LoVo (cell line): Measurements from ENCODE around the gene FZD4.
A peak's percentile ranks its signal among the peaks of the same experiment; 100 is the strongest.
"Not testable (repeated sequence)": the region's sequence is repeated elsewhere in the genome, so short reads cannot be mapped to it uniquely, and the experiment has no call there.

ENCODE experiments used
- DNase-seq: peaks from one replicate; pipeline ENCODE4 v3.0.0-alpha.2; 2016; ENCODE audit warnings: low spot score

FZD4 gene

DNA sequence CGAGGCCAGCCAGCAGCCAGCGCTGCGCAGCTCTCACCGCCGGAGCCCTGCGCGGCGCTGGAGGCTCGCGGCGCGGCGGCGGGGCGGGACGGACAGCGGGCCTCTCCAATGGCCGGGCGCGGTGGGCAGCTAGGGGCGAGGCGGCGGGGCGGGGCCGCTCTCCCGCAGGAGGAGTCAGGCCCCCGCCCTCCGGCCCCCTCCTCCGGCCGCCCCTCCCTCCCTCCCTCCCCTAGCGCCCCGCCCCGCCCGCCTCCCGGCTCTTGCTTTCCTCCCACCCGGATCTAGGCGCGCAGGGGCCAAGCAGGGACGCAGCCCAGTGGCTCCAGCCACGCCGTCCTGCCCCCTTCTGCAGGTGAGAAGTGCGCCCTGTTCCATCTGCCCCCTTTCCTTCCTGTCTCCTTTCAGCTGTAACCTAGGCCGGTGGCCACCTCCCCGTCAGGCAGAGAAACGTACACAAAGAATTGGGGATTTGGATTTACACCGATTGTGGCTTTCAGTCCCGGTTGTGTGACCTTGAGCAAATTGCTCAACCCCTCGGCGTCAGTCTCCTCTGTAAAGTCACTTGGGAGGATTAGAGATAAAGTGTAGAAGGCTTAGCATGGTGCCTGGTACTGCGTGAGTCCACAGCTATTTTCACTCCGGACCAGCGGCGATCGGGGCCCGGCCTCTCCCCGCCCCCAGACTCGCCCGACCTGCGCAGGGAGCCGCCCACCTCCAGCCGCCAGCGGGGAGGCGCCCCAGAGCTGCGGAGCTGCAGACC lies at the start of gene FZD4:
Gene FZD4 (minus strand): TSS at position 35 of the 760 bp plus-strand sequence. CDS start 310 bp downstream, outside the sequence.
- DNase-seq = peak; percentile 90

DNA sequence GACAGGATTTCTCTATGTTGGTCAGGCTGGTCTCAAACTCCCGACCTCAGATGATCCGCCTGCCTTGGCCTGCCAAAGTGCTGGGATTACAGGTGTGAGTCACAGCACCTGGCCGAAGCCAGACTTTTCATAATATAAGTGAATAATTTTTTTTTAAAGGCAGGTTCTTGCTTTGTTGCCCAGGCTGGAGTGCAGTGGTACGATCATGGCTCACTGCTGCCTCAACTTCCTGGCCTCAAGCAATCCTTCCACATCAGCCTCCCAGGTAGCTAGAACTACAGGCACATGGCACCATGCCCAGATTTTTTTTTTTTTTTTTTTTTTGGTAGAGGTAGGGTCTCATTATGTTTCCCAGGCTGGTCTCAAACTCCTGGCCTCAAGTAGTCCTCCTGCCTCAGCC lies 49.1 kb upstream of the FZD4 start:
- not testable (repeated sequence) for DNase-seq

GRCh38 chr11:87002918-87003317 lies 47.7 kb upstream of the FZD4 start:
- DNase-seq = no peak

DNA sequence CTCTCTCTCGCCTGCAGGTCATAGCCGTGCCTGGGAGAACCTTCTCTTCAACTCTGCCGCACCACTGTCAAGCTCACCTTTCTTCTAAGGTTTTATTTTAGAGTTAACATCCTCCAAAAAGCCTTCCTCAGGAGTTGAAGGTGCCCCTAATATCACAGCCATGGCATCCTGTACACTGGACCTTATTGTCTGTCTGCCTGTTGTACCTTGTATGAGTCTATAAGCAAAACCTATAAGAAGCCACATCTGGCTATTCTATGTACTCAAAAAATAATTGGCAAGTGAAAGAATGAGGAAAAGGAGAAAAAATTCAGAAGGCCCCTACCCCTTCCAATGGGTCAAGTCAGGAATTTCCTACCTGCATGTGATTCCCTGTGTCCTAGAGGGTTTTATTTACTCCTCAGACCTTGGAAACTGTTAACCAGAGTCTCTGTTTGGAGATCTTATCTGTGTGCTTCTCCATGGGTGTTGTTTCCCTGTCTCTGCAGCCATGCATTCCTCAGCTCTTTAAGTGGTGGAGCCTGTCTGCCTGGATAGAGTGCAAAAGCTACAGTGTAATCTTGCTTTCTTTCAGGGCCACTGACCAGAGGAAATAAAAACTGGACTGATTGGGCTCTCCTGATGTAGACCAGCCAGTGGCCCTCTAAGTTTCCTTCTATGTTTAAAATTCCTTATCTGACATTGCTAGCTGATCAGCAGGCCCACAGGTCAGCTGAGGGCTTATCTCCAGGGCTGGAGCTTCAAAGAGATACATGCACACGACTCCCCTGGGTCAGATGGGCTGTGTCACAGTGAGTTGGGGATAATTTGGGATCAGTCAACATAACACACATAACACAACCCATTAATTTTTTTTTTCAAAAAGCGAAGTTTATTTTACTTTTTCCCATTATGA lies 44.9 kb upstream of the FZD4 start:
- DNase-seq = peak; percentile 18

DNA sequence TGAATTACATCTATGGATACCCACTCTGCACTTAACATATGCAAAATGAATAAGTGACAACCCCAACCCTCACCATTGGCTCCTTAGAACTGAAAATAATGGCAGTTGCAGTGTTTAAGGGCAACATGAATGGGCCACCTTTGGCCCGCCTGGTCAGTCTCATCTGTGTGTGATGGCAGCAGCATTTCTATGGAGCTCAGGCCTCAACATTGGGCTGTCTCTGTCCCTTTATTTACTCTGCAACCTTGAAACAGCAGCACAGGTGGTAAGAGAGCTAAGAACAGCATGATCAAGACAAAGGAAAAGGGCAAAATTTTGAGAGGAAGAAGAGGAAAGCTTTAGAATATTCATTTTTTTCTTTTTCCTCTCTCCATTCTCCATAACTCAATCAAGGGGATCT lies 44.2 kb upstream of the FZD4 start:
- DNase-seq = no peak

DNA sequence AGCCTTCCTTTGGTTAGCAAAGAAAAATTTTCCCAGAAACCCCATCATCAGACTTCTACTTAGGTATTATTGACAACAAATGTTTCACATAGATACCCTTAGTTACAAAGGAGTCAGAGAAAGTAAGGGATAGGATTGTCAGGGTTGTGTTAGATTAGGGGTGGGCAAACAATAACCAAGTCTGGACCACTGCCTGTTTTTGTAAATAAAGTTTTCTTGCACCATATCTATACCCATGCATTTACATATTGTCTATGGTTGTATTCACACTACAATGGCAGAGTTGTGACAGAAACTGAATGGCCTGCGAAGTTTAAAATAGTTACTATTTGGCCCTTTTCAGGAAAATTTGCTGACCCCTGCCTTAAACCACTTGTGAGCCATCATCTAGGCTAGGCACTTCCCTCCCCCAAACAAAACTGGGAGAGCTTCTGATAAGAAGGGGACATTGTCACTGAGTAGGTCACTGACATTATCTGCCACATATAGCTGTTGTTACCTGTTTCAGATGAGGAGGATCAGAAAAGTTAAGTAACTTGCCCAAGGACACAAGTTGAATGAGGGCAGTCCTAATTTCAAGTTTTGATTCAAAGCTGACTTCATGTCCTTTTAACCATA lies 41.9 kb upstream of the FZD4 start:
- DNase-seq = no peak

DNA sequence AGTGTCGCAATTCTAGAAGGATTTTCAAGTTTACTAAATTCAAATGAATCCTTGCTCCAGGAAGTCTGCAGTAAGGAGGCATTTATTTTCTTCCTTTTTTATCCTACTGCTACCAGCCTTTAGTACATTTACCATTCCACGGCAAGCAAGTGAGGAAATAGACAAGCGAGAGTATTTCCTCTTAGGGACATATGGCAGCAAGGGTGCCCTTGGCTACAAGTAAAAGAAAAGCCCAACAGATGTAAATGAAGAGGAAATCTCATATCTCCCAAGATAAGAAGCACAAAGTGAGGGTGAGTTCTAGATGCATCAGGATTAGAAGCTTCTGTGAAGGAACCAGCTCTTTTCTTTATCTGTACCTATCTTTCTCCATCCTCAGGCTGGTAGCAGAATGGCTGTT lies 37.8 kb upstream of the FZD4 start:
- no peak for DNase-seq

GRCh38 chr11:86992340-86992739 lies 37.1 kb upstream of the FZD4 start:
- DNase-seq = not testable (repeated sequence)

GRCh38 chr11:86991341-86991740 lies 36.1 kb upstream of the FZD4 start:
- no peak for DNase-seq

GRCh38 chr11:86990515-86990914 lies 35.3 kb upstream of the FZD4 start:
- no peak for DNase-seq

DNA sequence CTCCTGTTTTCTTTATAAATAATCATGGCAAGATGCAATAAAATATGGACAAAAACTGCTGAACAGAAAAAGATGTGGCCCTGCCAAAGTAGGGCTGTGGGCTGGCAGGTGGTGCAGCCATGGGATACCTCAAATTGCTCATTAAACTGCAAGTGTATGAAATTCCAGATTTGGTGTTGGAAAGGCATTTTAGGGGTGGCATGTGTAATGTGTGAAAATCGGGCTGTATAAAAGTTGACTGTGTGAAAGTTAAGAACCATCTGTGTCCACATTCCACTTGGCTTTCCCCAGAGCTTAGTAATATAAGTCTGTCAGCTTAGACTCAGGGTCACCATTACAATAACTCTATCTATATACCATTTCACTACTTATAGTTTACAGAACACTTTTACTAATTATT lies 34.8 kb upstream of the FZD4 start:
- DNase-seq = no peak

GRCh38 chr11:86988351-86988881 lies 33.2 kb upstream of the FZD4 start:
- no peak for DNase-seq

- no peak for DNase-seq
Observed at GRCh38 chr11:86987679-86988078, 32.5 kb upstream of the FZD4 start.

DNA sequence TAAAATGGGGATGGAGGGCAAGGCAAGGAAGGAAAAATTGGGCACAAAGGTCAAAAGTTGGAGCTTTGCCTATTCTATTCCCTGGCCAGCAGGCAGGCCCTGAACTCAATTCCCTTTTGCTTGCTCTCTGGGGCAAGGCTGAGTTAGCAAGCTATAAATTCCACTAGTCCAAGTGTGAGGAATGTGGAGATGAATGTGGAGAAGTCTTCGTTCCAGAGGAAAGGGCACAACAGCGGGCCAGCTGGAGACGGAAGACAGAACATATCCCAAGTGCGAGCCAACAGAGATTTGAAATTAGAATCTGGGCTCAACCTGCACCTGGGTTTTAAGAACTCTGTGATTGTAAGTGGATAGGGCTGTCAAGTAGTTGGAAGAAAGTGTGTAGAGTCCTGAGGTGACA lies 29.5 kb upstream of the FZD4 start:
- DNase-seq = no peak

DNA sequence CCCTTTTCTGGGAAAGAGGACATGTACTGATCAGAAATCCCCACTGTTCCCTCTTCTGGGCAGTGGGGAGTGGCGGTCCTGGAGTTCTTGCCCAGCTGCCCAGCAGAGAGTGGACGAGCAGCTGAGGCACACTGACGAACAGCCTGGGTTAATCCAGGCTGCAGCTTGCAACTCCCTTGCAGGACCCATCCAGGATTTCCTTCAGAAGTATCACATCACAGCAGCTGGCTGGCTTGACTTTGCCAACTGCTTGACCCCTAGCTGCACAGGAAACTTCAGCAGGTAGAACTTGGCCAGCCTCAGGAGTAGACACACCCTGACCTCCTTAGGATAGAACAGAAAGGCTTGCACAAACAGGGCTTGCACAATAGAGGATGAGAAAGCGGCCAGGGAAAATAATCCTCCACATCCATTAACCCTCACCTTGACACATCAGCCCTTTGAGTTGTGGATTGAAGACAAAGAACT lies 27.9 kb upstream of the FZD4 start:
- no peak for DNase-seq

DNA sequence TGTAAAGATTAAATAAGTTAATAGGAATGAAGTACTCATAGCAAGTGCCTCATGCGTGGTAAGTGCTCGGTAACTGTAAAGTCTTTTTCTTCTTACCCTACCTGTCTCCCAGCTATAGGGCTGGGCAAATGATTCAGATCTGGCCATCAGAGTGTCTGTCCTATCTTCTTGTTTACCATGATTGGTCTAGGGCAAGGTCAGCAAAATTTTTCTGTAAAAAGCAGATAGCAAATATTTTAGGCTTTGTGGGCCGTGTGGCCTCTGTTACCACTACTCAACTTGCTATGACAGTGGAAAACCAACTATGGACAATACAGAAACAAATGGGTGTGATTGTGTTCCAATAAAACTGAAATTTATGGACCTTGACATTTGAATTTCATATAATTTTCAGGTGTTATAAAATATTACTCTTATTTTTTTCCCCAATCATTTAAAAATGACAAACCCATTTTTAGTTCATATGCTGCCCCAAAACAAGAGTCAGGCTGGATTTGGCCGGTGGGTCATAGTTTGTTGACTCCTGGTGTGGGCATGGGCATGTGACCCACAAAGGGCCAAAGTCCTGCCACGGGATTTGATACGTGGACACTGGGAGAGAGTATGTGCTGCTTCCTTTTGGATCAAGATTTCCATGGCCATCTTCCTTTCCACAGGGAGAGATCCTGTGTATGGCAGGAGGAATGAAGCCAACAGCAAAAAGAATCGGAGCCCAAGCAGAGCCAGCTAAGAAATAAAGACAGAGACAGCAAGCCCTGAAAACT lies 26.8 kb upstream of the FZD4 start:
- DNase-seq = no peak

DNA sequence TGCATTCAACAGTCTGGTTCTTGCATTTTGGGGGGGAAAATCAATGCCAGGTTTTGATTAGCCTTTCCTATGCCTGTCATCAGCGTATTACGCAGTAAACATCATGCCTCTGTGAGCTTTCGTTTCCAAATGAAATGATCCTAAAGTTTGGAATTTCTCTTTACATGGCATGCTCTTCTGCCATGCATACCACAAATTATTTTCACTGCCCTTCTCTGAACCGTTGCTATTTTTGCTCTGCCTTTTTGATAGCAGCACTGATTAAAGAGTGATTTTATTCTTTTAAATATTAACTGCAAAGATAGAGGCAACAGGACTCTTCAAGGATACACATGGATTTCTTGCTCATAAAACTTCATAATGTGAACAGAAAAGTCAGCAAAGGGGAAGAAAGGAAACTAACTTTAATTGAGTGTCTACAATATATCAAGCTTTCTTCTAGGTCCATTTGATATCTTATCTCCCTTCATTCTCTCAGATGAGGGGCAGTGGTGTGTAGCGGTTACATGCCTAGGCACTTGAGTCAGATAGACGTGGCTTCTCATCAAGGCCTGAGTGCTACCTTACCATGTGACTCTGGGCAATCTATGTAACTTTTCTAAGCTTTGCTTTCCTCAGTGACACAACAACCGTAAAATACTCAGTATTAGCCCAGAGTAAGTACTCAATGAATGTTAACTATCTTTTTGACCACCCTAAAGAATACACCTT lies 25.0 kb upstream of the FZD4 start:
- DNase-seq = no peak

GRCh38 chr11:86978756-86979608 lies 23.8 kb upstream of the FZD4 start:
- DNase-seq = no peak

DNA sequence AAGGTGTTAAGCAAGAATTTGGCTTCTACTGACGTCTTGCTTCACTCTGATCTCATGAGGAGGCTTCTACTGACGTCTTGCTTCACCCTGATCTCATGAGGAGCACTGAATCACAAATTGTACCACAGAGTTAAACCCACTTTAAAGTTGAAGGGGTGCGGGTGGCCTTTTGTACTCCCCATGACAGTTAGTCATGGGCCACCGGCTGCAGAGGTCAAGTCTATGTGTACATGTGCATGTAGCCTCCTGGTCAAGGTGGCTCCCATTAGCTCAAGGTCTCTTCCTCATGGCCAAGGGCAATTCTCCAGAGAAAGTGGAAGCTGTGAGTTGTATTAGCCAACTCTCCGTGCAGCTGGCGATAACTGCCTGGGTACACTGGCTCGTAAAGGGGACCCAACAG lies 23.1 kb upstream of the FZD4 start:
- no peak for DNase-seq

DNA sequence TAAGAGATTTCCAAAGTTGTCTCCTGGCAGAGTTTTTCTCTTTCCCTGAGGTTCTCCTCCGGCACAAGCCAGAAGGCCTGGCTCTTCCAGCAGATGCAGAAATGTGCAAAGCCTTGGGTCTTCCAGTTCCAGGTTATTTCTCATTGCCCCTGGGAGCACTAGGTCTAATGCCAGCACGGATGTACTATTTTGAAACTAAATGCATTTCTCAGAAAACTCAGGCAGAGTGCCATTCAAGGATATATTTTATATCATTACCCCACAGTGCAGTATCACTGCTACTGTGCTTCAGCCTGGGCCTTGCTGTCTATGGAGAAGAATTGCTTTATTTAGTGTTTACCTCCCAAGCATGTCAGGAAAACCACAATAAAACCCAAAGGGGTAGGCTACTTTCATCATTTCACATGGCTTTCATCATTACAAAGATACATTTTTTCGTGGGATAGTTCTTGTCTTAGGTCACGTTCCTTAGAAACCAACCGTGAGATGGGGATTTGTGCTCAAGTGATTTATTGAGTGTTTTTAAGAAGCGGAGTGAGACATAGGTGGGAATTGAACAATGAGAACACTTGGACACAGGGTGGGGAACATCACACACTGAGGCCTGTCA lies 22.4 kb upstream of the FZD4 start:
- DNase-seq = no peak
